HG03045 (cell line): ENCODE data around the gene SEC14L3.

Source experiments
- ATAC-seq: cut with Tn5 transposase; IDR thresholded peaks from one replicate; pipeline ENCODE4 v1.9.1; 2021; ENCODE audit warnings: mild to moderate bottlenecking, moderate library complexity; ENCODE audit not compliant: unreplicated experiment

SEC14L3 gene

DNA sequence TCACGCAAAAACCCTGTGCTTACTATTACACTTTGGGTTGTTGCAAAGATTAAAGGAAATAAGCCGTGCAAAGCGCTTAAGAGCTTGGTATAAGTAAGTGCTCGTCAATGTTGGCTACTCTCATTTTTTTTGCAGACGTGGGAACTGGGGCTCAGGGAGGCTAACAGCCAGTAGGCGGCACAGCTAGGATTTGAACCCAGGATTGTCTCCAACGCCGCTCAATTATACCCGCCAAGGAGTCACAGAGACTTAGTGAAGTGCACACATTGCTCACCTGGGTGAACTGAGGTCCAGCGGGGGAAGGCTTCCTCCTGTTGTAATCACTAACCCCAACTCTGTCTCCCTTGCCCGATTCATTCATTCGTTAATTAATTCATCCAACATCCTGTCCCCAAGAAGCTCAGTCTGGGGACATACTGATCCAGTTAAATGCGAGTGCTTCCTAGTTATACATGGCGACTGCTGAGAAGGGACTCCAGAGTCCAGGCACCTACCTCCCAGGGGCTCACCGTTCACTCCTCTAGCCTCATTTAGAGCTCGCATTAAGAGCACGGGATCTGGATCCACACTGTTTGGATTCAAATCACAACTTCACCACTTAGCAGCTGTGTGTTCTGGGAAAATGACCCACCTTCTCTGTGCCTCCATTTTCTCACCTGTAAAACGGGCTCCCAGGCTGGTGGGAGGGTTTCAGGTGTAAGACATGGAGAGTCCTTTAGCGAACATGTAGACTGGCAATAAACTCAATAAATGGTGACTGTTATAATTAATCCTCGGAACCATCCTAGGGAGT, 47.1 kb downstream of the SEC14L3 start:
- no peak for ATAC-seq

DNA sequence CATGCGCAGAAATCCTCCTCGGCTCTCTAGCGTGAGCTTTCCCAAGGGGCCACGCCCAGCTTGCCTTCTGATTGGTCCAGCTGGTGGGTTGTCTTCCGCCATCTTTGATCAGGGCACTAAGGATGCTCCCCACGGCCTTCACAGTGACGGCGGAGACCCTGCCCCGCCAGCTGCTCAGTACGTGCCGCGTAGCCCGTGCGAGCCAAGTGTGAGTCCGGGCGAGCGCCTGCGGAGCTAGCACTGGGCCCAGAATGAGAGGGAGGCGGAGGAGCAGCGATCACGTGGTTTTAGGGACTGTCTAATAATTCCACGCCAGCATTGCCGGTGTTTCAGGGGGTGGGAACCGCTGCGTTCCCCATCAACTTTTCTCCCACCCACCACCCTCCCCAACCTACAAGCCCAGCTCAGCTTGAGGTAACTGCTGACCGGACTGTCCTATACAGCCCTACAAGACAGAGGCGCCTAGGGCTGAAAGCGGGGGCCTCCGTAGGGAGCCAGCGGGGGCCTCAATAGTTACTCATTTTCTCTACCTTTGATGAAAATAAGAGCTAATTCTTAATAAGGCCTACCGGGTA, 47.8 kb downstream of the SEC14L3 start:
- peak; percentile 81 for ATAC-seq

DNA sequence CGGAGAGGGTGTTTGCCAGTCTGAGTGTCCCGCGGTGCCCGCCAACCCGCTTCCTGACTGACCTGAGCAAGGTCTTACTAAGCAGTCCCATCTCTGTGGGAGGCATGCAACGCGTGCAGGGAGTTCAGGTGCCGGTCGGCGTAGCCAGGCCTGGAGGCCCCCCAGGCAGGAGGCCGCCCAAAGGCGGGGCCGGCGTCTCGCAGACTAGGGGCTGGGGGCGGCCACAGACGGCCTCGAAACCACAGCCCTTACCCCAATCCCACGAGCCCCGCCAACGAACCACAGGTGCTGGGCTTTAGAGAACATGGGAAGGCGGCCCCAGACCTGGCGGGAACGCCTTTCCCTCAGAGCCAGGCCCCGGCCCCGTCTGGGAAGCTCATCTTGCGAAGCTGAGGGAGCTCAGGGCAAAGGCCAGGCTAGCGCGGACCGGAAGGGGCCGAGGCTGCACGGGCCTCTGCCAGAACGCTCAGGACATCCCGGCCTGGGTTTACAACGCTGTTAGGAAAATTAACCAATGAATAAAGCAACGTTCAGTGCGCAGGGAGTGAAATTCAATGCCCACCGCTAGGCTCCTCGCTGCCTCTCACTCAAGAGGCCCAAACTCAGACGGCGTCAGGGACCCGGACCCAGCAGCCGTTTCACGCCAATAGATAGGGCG, 48.4 kb downstream of the SEC14L3 start:
- ATAC-seq, result peak; percentile 29

DNA sequence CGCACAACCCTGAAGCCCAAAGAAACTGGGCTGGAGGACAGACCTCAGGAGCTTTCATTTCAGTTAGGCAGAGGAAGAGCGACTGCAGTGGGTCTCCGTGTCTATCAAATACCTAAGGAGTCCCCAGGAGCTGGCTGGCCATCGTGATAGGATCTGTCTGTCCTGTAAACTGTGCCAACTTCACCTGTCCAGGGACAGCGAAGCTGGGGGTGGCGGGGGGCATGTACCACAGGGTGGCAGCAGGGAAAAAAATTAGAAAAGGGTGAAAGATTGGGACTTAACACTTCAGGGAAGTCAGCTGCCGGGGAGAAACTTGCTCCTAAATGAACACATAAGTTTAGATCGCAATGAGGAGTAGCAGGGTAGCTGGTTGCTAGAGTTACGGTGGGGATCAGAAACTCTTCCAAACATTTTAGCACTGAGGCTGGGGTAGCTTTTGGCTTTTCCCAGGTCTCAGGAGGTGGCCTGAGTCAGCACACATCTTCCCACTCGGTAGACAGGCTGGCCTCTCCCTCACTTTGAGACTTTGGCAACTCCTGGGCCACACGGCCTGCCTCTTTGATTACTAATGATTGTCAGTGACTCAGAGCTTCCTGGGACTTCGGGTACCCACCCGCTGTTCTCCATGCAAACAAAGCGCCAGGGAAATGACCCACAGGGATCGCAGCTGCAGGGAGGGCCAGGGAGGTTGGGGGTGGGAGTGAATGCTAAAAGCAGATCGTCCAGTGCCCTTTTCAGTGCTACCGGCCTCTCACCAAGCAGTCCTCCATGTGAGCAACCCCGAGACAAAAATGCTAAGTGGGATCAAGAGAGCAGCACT, 49.1 kb downstream of the SEC14L3 start:
- ATAC-seq, result no peak

GRCh38 chr22:30421695-30422480, 49.9 kb downstream of the SEC14L3 start:
- ATAC-seq, result no peak

DNA sequence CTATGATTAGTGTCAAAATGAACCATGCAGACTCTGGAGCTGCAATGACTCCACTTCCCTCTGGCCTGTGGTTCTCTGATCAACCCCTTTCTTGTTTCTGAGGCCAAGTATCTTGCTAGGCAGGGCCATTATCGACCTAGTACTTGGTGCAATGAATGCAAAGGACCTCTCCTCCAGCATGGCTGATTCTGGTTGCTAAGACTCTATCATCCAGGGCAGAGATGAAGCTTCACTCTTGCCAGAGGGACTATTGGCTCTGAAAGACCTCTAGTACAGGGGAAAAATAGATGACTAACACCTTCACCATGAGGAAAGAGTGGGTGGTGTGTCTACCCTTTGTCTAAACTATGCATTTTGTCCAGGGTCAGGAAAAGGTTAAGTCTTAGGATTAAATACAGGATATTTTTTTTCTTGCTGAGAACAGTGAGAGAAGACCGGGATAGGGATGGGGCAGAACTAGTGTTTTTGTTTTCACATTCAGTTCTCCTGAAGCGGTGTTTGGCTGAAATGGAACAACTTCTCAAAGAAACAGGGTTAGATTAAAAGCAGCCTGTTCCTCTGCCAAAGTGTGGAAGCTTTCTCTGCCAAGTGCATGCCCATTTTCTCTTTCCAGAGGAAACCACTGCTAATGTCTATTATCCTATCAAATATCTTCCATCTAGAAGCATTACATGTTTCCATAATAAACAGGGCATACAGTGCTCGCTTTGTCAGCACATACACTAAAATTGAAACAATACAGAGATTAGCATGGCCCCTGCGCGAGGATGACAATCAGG, 51.3 kb downstream of the SEC14L3 start:
- ATAC-seq, result no peak

DNA sequence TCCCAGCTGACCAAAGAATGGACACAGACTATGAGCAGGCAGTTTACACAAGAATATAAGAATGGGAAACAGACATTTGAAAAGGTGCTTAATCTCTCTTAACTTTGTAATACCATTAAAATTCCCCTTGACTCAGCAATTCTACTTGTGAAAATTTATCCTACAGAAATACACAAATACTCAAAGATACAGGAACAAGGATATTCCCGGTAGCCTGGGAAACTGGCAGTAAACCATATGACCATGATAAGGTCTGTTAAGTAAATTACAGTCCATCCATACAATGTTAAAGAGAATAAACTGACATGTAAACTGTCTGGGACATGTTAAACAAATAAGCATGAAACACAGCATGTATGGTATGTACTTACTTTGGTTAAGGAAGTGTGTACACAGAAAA, 55.0 kb downstream of the SEC14L3 start:
- no peak for ATAC-seq

DNA sequence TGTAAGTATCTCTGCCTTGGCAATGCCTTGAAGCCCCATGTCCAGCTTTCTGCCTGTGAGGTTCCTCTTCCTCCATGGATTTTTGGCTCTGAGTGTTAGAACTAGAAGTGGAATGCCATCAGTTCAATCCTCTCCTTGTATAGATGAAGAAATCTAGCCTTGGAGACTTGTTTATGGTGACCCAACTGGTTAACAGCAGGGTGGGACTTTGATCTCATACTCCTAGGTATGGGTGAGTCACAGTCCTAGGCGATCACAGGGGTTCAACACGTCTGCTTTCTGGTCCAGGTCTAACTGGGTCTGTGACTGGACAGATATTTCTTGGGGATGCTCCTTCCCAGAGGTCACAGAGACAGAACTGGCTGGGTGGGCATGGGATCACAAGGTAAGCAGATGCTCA, 55.4 kb downstream of the SEC14L3 start:
- ATAC-seq, result no peak

- no peak for ATAC-seq
These were observed 57.2 kb downstream of the SEC14L3 start for GRCh38 chr22:30414525-30415047.

DNA sequence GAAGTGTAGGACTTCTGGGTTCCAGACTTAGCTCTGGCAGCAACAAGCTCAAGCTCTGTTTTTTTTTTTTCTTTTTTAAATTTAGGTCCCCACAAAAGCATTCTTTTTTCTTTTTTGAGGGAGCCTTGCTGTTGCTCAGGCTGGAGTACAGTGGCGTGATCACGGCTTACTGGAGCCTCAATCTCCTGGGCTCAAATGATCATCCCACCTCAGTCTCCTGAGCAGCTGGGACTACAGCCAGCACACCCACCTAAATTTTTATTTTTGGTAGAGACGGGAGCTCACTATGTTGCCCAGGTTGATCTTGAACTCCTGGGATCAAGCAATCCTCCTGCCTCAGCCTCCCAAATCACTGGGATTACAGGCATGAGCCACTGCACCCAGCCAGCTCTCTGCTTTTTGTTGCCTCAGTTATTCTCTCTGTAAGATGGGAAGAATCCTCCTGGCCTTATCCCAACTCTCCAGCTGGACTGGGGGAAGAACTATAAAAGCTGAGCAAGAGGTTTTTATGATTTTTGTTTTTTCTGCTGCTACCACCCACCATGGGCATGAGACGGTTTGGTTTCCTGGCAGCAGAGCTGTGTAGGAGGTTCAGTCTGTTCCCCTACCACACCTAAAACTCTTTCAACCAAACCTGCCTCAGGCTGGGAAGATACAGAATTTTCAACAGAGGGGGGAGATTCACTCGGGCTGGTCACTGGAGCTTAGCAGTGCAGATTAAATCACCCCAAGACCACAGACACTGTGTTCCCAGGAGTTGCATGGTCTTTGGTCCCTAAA, 57.9 kb downstream of the SEC14L3 start:
- ATAC-seq, result no peak

DNA sequence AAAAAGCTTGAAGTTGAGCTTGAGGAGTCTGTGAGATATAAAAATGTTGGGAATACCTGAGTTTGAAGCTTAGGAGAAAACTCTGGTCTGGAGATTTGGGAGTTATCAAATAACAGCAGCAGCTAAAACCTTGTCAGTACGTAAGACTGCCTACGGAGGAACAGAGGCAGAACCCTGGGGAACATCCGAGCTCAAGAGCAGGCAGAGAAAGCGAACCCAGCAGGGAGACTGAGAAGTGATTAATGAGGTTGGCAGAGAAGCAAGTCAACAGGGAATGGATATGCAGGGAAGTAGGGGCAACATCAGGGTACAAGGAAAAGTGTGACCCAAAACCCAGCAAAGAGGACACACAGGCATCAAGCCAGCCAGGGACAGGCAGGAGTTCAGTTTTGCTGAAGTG, 58.8 kb downstream of the SEC14L3 start:
- ATAC-seq, result no peak

DNA sequence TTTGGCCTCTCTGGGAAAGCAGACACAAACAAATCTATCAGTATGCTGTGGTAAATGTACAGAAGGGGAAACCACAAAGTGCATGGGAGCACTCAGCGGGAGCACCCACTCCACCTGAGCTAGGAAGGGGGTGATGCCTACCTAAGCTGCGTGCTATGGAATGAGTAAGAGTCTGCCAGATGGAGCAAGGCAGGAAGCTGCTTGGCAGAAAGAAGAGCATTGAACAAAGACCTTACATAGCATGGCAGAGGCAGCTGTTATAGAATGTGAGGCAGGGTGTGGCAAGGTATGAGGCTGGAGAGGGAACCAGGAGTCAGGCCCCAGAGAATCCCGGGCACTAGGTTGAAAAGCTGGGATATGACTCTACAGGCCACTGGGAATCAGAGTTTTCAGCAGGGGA, 60.0 kb downstream of the SEC14L3 start:
- no peak for ATAC-seq
